Dendritic cell treated with granulocyte-macrophage colony-stimulating factor and Interleukin-4, amounts not matched to agents 40 ng/mL and 50 ng/mL, for 4 days (primary cell): ENCODE results near the gene ING1.
"Not testable (repeated sequence)": the region's sequence is repeated elsewhere in the genome, so short reads cannot be mapped to it uniquely, and the experiment has no call there.

Experiments used
- H3K27ac Mint-ChIP-seq: one replicate; pipeline ENCODE4 v1.8.0; 2022; ENCODE audit warnings: mild to moderate bottlenecking, mixed read lengths
- H3K27me3 Mint-ChIP-seq: one replicate; pipeline ENCODE4 v1.8.0; 2022; ENCODE audit warnings: mild to moderate bottlenecking, mixed read lengths
- H3K36me3 Mint-ChIP-seq: one replicate; pipeline ENCODE4 v1.8.0; 2022; ENCODE audit warnings: low read depth, mixed read lengths
- H3K4me1 Mint-ChIP-seq: one replicate; pipeline ENCODE4 v1.8.0; 2022; ENCODE audit warnings: low read depth, mixed read lengths
- H3K4me3 Mint-ChIP-seq: one replicate; pipeline ENCODE4 v1.8.0; 2022; ENCODE audit warnings: mild to moderate bottlenecking, moderate library complexity, mixed read lengths
- H3K9me3 Mint-ChIP-seq: one replicate; pipeline ENCODE4 v1.8.0; 2022; ENCODE audit warnings: mixed read lengths
- intact Hi-C: fragments of 100-400 bp; cut with micrococcal nuclease; formaldehyde crosslinking; loops from one replicate; pipeline ENCODE4 v1.15.0; 2022

Gene ING1

GRCh38 chr13:110715395-110716246 is 2.1 kb downstream of the ING1 start:
- Mint-ChIP-seq H3K27ac (peak overlapping the region; percentile 95), H3K4me1 (peaks cover 27% of the 10 kb centered on the region), H3K27me3 (no peaks in the 10 kb centered on the region), H3K9me3 (no peaks in the 10 kb centered on the region), H3K4me3 (peak overlapping the region; percentile 99), H3K36me3 (peaks cover 48% of the 10 kb centered on the region)
- intact Hi-C loops, result loop anchor here (2.0 to 5.0 kb wide), 2 partner anchors 58 to 103 kb away; no protein-coding TSS in a partner anchor

GRCh38 chr13:110716247-110716515 is 2.7 kb downstream of the ING1 start:
- peaks cover 23% of the 10 kb centered on the region for H3K4me1 Mint-ChIP-seq
- peaks cover 51% of the 10 kb centered on the region for H3K36me3 Mint-ChIP-seq
- intact Hi-C loops, result loop anchor here (2.0 to 5.0 kb wide), 2 partner anchors 59 to 103 kb away; no protein-coding TSS in a partner anchor
- H3K27me3 Mint-ChIP-seq, result no peaks in the 10 kb centered on the region
- H3K9me3 Mint-ChIP-seq, result no peaks in the 10 kb centered on the region
- peak overlapping the region; percentile 95 for H3K27ac Mint-ChIP-seq
- H3K4me3 Mint-ChIP-seq, result peak overlapping the region; percentile 99

- Mint-ChIP-seq H3K36me3 (peaks cover 42% of the 10 kb centered on the region), H3K9me3 (no peaks in the 10 kb centered on the region), H3K4me3 (no peak overlapping the region), H3K27ac (no peak overlapping the region), H3K4me1 (peaks cover 15% of the 10 kb centered on the region), H3K27me3 (no peaks in the 10 kb centered on the region)
- intact Hi-C loops, result loop anchor here (5.0 kb wide), 1 partner anchor 62 kb away; no protein-coding TSS in a partner anchor
Observed at GRCh38 chr13:110719036-110719710, 5.7 kb downstream of the ING1 start.

GRCh38 chr13:110722971-110723370 is 9.5 kb downstream of the ING1 start:
- intact Hi-C loops, result loop anchor here (5.0 kb wide), 1 partner anchor 84 kb away; no protein-coding TSS in a partner anchor
- H3K36me3 Mint-ChIP-seq, result peaks cover 30% of the 10 kb centered on the region
- no peaks in the 10 kb centered on the region for H3K27me3 Mint-ChIP-seq
- H3K9me3 Mint-ChIP-seq, result no peaks in the 10 kb centered on the region
- no peak overlapping the region for H3K4me3 Mint-ChIP-seq
- peaks cover 7% of the 10 kb centered on the region for H3K4me1 Mint-ChIP-seq
- H3K27ac Mint-ChIP-seq, result no peak overlapping the region

GRCh38 chr13:110723598-110723997 is 10.1 kb downstream of the ING1 start:
- Mint-ChIP-seq H3K36me3 (peaks cover 29% of the 10 kb centered on the region), H3K9me3 (no peaks in the 10 kb centered on the region), H3K4me3 (no peak overlapping the region), H3K27me3 (no peaks in the 10 kb centered on the region), H3K4me1 (peaks cover 5% of the 10 kb centered on the region), H3K27ac (no peak overlapping the region)
- intact Hi-C loops, result loop anchor here (5.0 kb wide), 1 partner anchor 84 kb away; no protein-coding TSS in a partner anchor

- H3K4me3 Mint-ChIP-seq, H3K27ac Mint-ChIP-seq, H3K4me1 Mint-ChIP-seq, intact Hi-C loops, H3K27me3 Mint-ChIP-seq, H3K9me3 Mint-ChIP-seq: not testable (repeated sequence)
- peaks cover 12% of the 10 kb centered on the region for H3K36me3 Mint-ChIP-seq
Observed at GRCh38 chr13:110726153-110726552, 12.7 kb downstream of the ING1 start.

GRCh38 chr13:110726726-110727125 is 13.2 kb downstream of the ING1 start:
- Mint-ChIP-seq H3K4me3 (no peak overlapping the region), H3K4me1 (no peaks in the 10 kb centered on the region)
- intact Hi-C loops, result no loop called here

GRCh38 chr13:110731072-110731471 is 17.6 kb downstream of the ING1 start:
- no peaks in the 10 kb centered on the region for H3K27me3 Mint-ChIP-seq
- no peak overlapping the region for H3K4me3 Mint-ChIP-seq
- peaks cover 11% of the 10 kb centered on the region for H3K9me3 Mint-ChIP-seq
- no peak overlapping the region for H3K27ac Mint-ChIP-seq
- no peaks in the 10 kb centered on the region for H3K4me1 Mint-ChIP-seq
- intact Hi-C loops, result no loop called here
- H3K36me3 Mint-ChIP-seq, result peaks cover 6% of the 10 kb centered on the region

More at GRCh38 chr13:110726726-110727125, 13.2 kb downstream of the ING1 start:
- Mint-ChIP-seq H3K27ac (no peak overlapping the region), H3K9me3 (no peaks in the 10 kb centered on the region), H3K27me3 (no peaks in the 10 kb centered on the region), H3K36me3 (peaks cover 6% of the 10 kb centered on the region)

- H3K4me3 Mint-ChIP-seq, result no peak overlapping the region
- H3K4me1 Mint-ChIP-seq, result no peaks in the 10 kb centered on the region
- no peak overlapping the region for H3K27ac Mint-ChIP-seq
- H3K9me3 Mint-ChIP-seq, result peaks cover 35% of the 10 kb centered on the region
- H3K27me3 Mint-ChIP-seq, result no peaks in the 10 kb centered on the region
- H3K36me3 Mint-ChIP-seq, result peaks cover 6% of the 10 kb centered on the region
- intact Hi-C loops, result no loop called here
Observed at GRCh38 chr13:110734561-110734960, 21.1 kb downstream of the ING1 start.

GRCh38 chr13:110737555-110737954 is 24.1 kb downstream of the ING1 start:
- Mint-ChIP-seq H3K4me3 (no peak overlapping the region), H3K36me3 (peaks cover 6% of the 10 kb centered on the region), H3K4me1 (no peaks in the 10 kb centered on the region), H3K9me3 (peaks cover 35% of the 10 kb centered on the region), H3K27me3 (no peaks in the 10 kb centered on the region), H3K27ac (no peak overlapping the region)
- intact Hi-C loops, result no loop called here

- peaks cover 27% of the 10 kb centered on the region for H3K9me3 Mint-ChIP-seq
- no peak overlapping the region for H3K27ac Mint-ChIP-seq
- H3K4me3 Mint-ChIP-seq, result no peak overlapping the region
- intact Hi-C loops, result no loop called here
- H3K27me3 Mint-ChIP-seq, result no peaks in the 10 kb centered on the region
- H3K4me1 Mint-ChIP-seq, result no peaks in the 10 kb centered on the region
- H3K36me3 Mint-ChIP-seq, result no peaks in the 10 kb centered on the region
Observed at GRCh38 chr13:110743687-110744086, 30.2 kb downstream of the ING1 start.

- no peak overlapping the region for H3K27ac Mint-ChIP-seq
- no peaks in the 10 kb centered on the region for H3K27me3 Mint-ChIP-seq
- no peaks in the 10 kb centered on the region for H3K4me1 Mint-ChIP-seq
- H3K36me3 Mint-ChIP-seq, result no peaks in the 10 kb centered on the region
- no peak overlapping the region for H3K4me3 Mint-ChIP-seq
- intact Hi-C loops, result no loop called here
- H3K9me3 Mint-ChIP-seq, result peaks cover 20% of the 10 kb centered on the region
Observed at GRCh38 chr13:110746438-110746837, 32.9 kb downstream of the ING1 start.

GRCh38 chr13:110748271-110748670 is 34.8 kb downstream of the ING1 start:
- intact Hi-C loops, result no loop called here
- H3K27ac Mint-ChIP-seq, result no peak overlapping the region
- no peaks in the 10 kb centered on the region for H3K36me3 Mint-ChIP-seq
- H3K4me3 Mint-ChIP-seq, result no peak overlapping the region
- no peaks in the 10 kb centered on the region for H3K4me1 Mint-ChIP-seq
- H3K27me3 Mint-ChIP-seq, result no peaks in the 10 kb centered on the region
- H3K9me3 Mint-ChIP-seq, result peaks cover 12% of the 10 kb centered on the region

GRCh38 chr13:110756219-110756631 is 42.7 kb downstream of the ING1 start:
- Mint-ChIP-seq H3K27me3 (peaks cover 3% of the 10 kb centered on the region), H3K4me3 (no peak overlapping the region), H3K27ac (no peak overlapping the region), H3K9me3 (no peaks in the 10 kb centered on the region), H3K36me3 (no peaks in the 10 kb centered on the region), H3K4me1 (no peaks in the 10 kb centered on the region)
- intact Hi-C loops, result no loop called here
